Peyer's patch (tissue), 4 donors: ENCODE data around the gene GCDH.

ENCODE experiments used
- POLR2A ChIP-seq, 2 donors: fragments of 450-650 bp; IDR thresholded peaks; one replicate each; pipeline ENCODE4 v1.5.1; 2017; ENCODE audit warnings: antibody characterized with exemption in 2 of 2, mild to moderate bottlenecking in 2 of 2, moderate library complexity in 2 of 2
- TF ChIP-seq, protein P1 (sequence below), 6 experiments: fragments of 450-650 bp in 4 of 6; fragments of 200-600 bp in 2 of 6; sonication (generic) in 1 of 6; IDR thresholded peaks; one replicate each; pipeline ENCODE4 v1.5.1; 2017 to 2019; ENCODE audit warnings: antibody characterized with exemption in 6 of 6, mild to moderate bottlenecking in 3 of 6, moderate library complexity in 1 of 6

DNA sequence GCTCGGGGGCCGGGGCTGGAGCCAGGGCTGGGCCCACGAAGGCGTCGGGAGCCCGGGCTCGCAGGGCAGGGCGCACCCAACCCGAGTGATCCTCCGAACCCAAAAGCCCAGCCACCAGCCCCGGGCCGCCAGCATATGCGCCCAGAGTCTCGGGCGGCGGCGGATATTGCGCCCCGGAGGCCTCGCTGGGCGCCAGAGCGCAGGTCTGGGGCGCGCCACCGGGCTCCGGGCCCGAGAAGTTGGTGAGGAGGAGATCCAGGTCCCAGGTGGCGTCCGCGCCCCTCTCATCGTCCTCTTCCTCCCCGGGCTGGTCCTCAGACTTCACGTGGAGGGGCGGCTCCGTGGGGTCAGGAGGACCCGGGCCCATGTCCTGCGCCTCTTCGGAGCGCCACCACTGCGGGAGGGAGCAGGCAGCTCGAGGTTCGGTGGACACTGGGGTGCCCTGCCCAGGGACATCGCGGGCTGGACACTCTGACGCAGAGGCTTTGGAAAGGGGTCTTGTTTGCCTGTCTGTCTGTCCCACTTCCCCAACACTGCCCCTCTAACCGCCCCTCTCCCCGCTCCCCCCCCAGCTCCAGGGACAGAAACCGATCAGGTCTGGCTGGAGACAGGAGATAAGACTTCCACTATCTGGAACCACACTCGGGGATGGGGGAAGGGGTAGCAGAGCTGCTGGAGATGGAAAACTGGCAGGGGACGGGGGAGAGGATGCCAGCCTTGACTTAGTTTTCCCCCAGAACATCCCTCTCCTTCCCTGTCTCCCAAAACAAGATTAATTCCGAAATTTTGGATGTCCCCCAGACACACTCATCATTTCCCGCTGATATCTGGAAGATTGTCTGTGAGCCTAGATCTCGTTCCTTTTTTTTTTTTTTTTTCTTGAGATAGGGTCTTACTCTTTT is 5.0 kb upstream of the GCDH start:
- TF ChIP-seq, protein P1, sequence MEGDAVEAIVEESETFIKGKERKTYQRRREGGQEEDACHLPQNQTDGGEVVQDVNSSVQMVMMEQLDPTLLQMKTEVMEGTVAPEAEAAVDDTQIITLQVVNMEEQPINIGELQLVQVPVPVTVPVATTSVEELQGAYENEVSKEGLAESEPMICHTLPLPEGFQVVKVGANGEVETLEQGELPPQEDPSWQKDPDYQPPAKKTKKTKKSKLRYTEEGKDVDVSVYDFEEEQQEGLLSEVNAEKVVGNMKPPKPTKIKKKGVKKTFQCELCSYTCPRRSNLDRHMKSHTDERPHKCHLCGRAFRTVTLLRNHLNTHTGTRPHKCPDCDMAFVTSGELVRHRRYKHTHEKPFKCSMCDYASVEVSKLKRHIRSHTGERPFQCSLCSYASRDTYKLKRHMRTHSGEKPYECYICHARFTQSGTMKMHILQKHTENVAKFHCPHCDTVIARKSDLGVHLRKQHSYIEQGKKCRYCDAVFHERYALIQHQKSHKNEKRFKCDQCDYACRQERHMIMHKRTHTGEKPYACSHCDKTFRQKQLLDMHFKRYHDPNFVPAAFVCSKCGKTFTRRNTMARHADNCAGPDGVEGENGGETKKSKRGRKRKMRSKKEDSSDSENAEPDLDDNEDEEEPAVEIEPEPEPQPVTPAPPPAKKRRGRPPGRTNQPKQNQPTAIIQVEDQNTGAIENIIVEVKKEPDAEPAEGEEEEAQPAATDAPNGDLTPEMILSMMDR (IDR thresholded peaks at IDR 0.05): no peak
- TF ChIP-seq POLR2A (IDR thresholded peaks at IDR 0.05): no peak
